GM19372 (cell line): ENCODE data around the gene CBX7.

ENCODE experiments used
- ATAC-seq: cut with Tn5 transposase; IDR thresholded peaks from one replicate; pipeline ENCODE4 v1.9.1; 2021; ENCODE audit warnings: mild to moderate bottlenecking, low read depth, moderate library complexity; ENCODE audit not compliant: unreplicated experiment

Gene CBX7

DNA sequence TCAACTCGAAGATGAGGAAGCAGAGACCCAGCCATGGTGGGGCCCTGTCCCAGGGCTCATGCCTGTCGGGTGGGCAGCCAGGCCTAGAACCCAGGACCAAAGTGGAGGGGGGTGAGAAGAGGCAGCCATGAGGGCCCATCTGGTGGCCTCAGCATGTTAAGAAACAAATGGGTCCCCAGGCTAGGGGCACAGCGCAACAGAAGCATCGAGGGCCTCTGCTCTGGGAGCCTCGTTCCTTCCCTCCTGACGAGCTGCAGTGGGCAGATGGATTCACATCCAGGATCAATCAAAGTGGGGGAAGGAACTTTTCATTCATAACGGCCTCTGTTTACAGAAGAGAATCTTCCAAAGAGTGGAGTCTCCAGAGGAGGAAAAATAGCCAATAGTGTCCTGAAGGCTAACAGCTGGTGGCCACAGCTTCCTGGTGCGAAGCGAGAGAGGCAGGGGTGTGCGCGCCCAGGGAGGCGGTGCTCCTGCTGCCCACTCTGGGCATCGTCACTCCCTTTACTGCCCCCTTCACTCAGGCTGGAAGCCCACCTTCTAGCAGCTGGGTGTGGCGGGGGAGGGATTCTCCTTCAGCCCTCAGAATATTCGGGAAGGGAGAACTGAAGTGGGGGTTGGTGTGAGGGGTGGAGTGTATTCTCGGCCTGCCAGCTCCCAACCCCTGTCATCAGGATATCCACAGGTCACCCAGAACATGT lies 4.3 kb downstream of the CBX7 start:
- ATAC-seq, result no peak

DNA sequence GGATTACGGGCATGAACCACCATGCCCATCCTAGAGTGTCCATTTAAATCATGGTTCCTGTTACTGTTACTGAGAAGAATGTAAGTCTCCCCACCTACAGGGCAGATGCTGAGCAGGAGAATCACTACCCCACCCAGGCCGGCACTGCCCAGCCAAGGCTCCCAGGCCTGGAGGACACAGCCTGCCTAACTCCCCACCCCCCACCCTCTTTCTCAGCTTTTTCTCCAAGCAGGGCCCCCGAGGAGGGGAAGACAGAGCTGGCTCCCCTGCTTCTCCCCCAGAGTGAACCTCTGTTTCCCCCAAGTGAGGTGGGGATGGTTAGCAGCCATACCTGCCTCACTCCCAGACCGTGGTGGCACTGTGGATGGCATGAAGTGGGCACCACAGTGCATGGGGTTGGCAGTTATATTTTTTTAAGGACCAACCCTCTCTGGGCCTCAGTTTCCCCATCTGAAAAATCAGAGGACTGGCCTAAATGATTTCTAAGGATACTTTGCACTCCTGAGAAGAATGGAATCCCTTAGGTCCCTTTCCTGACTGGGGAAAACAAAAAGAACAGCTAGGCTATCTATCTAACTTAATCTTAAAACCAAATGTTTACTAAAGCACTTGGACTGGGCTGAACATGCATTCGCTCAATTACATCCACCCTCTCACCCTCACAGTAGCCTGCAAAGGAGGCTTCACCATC lies 5.0 kb downstream of the CBX7 start:
- ATAC-seq, result no peak

DNA sequence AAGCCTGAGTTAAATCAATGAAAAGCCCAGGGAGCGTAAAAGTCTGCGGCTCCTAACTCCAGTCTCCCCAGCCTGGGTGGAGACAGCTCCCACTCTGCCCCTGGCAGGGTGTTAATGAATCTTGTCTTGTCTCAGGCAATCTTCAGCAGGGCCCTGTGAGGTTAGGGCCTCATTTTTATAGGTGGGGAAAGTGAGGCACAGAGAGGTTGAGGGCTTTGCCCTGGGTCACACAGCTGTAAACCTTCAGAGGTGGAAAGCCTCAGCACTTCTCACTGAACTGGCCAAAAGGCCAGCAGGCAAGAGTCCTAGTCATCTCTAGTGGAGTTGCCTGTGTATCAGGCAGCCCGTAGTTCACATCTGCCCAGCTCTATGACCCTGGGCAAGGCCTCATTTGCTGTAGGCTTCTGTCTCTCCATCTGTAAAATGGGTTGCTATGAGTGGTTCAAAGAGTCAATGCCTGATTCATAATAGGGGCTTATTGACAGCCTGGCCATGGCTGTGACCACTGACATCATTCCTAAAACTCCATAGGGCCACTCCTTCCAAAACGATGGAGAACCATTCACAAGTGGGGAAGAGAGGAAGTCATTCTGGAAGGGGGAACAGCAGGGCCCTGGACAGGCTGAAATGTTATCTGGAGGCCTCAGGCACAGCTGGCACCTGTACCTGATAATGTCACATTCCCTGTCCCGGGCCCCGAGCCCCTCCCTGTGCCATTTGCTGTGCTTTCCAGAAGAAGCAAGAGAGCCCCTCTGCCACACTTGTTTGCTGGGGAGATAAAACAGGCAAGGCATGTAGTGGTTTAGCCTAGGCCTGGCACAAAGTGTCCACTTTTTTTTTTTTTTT lies 6.0 kb downstream of the CBX7 start:
- no peak for ATAC-seq

DNA sequence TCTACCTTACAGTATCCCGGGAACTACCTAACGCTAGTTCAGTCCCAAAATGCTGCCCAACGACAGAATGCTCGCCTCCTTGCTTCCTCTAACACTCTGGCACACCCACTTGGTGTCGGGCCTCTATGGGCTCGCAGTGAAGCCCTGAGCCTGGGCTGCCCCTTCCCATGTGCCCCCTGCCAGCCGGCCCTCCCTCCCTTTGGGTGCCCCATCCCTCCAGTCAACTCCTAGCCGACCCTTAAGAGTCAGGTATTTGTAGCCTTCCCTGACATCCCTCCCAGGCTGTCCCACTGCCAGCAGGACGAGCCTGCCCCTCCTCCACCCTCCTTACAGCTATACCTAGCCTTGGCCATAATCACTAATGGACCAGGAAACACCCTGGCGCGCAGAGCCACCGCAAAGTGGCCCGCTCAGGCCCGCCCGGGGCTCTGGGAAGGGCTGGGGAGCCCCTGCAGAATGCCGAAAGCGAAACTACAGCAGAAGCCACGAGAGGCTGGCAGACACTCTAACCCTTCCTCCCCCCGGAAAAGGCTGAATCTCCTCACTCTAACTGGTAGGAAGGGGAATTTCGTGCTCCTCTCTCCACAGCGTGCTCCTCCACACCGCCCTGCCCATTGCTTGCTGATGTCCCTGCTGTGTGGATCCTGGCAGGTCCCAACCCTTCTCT lies 8.2 kb downstream of the CBX7 start:
- ATAC-seq, result no peak

DNA sequence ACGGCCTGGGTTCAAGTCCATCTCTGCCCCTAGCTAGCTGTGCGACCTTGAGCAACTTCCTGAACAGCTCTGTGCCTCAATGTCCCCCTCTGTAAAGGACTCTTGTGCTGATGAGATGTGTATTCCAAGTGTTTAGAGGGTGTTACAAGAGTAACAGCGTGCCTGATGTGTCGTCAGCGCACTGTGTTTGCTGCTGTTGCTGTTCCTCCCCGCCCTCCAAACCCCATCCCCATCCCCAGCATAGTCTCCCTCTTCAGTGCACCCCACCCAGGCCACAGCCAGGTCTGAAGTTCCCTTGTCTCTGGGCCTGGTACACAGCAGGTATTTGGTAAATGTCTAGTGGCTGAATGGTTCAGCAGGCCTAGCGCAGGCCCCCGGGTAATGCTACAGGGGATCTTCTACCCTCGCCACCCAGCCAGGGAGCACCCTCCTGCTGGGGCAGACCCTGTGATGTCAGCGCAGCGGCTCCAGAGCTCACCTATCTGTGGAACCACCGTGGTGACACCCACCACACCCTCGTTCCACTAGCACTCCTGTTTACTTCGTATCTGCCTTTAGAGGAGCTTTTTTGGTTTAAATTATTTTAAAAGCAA lies 10.3 kb downstream of the CBX7 start:
- ATAC-seq, result no peak

DNA sequence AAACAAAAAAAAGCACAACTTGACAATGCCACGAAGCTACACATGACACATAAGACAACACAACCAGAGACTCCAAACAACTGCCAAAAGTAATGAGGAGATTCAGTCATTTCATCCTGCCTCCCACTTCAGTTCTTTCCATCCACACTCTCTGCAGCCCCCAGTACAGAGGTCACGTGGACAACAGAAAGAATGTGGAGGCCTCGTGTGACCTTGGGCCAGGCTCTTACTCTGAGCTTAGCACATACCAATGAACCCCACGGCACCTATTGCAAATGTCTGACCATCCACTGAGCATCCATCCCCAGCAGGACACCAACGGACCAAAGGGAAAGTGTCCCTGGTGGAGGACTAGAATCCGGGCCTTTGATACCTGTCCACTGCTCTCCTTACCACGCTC lies 12.5 kb downstream of the CBX7 start:
- ATAC-seq, result no peak

DNA sequence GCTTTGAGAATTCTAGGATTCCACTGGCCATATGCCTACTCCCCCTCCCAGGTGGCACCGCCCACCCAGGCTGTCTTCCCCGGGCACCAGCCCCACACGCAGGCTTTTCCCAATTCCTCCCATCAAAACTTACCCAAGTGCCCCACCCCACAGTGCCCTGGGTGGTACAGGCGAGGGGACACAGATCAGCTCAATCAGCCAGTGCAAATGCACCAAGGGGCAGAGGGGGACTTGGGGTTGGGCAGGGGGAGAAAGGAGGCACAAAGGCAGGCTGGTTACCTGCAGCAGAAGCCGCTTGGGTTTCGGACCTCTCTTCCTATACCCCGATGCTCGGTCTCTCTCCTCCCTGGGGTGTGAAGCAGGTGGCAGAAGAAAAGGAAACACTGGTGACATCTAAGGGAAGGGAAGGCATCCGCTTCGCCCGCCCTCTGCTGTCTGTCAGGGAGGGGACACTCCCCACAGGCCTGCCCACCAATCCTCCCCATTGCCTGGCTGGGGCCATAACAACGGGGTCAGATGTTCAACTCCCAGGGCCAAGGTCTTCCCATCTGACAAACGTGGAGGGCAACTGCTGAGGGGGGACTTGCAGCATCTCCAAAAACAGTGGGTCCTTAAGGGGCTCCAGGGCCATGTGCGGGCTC lies 14.0 kb downstream of the CBX7 start:
- ATAC-seq, result no peak

DNA sequence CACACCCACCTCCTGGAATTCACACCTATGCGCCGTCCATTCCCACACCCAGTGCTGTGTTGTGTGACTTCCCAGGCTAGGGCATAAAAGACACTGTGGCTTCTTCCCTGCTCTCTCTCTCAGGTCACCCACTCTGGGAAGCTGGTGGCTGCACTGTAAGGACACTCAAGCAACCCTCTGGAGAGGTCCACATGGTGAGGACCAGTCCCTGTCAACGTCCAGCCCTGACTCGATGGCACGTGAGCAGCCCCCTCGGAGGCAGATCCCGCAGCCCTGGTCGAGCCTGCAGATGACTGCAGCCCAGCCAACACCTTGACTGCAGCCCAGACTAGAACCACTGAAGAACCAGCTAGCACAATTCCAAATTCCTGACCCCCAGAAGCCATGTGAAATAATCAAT lies 16.2 kb downstream of the CBX7 start:
- ATAC-seq, result no peak

DNA sequence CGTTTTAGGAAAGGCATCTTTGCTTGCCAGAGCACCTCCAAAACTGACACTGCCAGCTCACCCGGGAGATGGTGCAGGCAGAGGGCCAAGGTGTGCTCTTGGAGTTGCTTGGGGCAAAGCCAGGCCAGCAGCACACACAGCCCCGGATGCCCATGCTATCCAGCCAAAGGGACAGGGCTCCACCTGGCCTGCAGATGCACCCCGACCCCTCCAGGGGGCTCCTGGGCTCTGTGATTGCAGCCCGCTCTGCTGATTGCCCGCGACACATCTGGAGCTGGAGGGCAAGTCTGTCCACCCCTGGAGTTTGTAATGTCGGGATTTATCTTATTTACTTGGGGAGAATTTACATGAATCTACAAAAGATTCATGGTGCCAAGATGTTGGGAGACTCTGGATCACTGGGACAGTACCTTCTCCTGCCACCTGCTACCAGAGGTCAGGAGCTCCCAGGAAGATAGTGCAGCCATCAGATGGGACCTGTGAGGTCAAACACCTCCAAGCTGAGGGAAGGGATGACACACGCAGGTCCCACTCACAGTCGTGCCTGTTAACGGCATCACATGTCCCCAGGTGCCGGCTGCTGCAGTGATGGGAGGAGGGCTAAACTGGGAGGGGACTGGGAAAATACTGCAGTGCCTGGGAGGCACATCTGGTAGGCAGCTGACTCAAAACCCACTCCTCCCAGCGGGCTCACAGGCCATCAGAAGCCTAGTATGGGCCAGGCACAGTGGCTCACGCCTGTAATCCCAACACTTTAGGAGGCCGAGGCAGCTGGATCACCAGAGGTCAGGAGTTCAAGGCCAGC lies 17.2 kb downstream of the CBX7 start:
- ATAC-seq, result no peak

DNA sequence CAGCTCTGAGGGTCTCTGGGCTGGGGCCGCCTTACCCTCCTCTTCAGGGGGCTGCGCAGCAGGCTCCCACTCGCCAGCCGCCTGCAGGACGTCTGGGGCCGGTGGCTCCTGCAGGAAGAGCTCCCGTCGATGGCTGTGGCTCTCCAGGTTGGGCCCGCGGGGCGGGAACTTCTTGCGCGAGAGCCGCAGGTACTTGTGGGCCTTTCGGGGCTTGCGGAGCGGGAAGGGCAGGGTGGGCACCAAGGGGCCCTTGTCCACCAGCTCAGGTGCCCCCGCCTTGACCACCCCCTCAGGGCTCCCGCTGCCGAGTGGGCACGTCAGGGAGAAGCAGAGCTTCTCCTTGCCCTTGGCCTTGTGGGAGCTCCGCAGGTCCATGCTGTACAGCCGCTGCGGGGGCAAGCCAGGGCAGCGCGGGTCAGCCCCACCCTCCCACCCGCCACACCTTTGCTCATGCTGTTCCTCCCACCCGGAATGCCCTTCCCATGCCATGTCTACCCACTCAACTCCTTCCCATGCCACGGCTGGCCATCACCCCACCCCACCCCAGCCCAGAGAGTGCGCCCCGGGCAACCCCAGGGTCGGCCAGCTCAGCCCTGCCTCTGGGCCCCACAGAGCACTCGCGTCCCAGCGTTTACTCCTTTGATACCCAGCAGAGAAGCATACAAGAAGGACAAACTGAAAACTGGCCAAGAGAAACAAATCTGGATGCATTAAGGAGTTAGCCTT lies 18.0 kb downstream of the CBX7 start:
- ATAC-seq, result no peak

DNA sequence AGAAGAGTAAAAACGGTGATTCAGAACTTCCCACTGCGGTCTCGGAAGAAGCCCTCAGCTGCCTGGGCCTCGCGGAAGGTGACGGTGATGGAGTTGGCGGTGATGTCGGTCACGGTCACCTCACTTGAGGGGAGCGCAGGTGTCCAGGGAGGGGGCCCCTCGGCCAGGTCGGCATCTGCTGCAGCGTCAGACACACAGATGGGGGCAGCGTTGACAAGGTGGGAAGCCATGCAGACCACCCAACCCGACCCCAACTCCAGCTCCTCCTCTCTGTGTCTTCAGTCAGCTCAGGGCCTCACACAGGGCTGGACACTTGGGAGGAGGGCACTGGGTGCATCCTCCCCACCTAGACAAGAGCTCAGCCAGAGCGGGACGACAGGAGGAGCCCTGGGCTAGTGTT lies 18.6 kb downstream of the CBX7 start:
- ATAC-seq, result no peak

DNA sequence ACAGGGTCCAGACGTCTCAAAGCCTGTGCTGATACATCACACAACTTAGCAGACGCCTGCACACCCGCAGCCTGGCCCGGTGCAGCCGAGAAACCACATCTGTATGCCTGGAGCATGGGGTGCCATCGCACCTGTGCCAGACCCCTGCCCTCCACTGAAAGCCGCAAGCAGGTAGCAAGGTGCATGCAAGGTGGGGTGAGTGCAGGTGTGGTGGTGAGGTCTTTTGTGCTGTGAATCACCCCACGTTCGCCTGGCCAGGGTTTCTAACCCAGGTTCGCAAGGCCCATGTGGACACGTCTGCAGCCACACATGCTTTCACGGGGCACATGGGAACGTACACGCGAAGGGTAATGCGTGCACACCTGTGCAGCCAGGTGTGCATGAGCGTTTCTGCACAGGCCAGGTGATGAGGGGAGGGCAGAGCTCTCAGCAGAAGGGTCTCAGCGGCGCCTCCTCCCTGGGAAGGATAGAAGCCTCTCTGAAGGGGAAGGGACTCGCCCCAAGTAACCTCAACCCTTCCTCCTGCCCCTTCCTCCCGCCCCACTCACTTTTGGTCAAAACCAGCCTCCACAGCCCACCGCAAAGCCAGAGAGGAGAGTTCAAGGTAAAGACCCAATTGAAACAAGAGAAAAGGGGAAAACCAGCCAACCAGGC lies 19.5 kb downstream of the CBX7 start:
- ATAC-seq, result no peak

DNA sequence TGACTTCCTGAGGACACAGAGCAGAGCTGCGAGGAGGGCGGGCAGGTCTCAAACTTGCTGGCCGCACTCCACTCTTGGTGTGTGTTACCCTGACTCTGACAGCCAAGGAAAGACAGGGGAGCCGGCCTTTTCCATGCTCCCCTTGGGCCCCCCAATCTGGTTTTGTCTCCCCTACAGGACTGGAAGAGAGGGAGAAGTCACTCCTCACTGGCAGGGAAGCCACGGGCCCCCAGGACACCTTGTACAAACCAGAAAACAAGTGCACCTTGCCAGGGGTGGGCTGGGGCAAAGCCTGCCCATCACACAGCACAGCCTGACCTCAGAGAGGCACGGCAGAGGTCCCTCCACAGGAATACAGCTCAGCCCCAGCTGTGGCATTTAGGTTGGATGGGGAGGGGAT lies 20.2 kb downstream of the CBX7 start:
- ATAC-seq, result no peak

DNA sequence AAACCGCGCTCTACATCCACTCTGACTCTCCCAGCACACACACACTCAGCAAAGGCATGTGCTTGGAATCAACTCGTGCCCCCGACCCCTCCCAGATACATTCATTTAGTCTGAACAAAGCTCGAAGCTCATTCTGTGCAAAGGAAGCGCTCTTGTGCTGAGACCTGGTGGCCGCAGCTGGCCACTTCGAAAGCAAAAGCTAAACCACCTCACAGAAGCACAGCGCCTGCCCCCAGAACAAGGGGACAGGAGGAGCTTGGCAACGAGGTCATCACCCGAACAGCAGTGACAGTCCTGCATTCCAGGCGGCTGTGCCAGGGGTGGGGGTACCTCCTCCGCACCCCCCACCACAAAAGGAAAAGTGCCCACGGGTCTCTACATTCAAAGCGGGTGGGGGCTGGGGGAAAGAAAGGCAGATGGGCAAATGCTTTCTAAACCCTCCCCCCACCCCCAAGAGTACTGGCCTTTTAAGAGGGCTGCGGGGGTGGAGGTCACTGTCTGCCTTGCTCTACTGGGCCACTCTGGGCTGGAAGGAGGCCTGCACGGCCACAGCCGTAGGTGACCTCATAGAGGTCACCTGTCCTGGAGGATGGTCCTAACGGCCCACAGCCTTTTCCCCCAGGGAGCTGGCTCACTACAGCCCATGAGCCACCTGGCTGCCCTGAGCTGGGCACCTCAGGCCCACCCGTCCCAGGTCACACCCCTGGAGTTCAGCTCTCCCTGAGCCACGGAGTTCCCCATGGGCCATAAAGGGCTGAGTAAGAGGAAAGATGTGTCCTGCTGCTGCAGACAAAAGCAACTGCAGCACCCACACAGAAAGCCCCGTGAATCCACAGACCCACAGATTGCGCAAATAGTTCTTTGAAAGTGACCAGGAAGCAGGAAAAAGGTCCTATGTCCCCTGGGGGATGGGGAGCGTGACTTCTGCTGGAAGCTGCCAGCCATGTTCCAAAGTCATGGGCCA lies 21.3 kb downstream of the CBX7 start:
- ATAC-seq, result no peak

DNA sequence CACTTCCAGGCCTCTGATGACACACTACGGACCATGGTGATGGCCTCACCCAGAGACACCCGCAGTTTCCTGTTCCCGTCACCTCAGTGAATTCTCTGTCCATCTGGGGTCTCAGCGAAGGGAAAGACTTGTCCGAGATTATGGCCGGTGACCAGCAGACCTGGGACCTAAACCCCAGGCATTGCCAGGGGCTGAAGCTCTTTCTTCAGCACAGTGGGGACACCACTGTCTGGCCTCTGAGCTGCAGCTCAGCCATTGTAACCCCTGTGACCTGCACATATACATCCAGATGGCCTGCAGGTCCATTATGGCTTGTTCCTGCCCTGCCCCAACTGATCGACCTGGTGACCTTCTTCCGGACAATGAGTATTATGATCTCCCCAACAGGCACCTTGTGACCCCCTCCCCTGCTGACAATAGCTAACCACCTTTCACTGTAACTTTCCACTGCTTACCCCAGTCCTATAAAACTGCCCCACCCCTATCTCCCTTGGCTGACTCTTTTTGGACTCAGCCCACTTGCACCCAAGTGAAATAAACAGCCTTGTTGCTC lies 22.3 kb downstream of the CBX7 start:
- no peak for ATAC-seq

DNA sequence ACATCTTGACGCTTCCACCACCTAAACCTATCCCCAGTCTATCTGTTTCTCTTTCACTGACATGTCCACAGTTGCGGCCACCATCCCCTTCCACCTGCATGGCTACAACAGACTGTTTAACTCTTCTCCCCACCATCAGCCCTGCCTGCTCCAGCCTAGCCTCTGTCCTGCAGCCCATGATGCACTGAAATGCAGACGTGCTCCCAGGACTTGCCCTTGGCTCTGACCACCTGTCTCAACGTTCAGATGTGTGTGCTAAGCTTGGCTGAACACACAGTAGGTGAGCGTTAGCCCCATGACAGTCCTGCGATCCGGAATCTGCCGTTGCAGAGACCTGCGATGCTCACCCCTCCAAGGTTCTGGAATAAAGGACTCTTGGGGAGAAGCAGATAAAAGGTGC lies 22.7 kb downstream of the CBX7 start:
- ATAC-seq, result no peak

DNA sequence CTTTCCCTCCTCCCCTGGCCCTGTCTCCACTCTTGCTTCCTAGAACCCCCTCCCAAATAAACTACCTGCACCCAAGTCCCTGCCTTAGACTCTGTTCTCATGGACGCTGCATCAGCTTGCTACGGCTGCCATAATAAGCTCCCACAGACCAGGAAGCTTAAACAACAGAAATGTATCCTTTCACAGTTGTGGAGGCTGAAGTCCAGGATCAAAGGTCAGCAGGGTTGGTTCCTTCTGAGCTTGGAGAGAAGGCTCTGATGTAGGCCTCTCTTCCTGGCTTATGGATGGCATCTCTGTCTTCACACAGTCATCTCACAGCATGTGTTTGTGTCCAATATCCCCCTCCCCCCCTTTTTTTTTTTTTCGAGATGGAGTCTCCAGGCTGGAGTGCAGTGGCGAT lies 23.4 kb downstream of the CBX7 start:
- ATAC-seq, result no peak
